ENCODE data around the gene FSCN2.
"Not testable (repeated sequence)": the region's sequence is repeated elsewhere in the genome, so short reads cannot be mapped to it uniquely, and the experiment has no call there.

FSCN2 gene

DNA sequence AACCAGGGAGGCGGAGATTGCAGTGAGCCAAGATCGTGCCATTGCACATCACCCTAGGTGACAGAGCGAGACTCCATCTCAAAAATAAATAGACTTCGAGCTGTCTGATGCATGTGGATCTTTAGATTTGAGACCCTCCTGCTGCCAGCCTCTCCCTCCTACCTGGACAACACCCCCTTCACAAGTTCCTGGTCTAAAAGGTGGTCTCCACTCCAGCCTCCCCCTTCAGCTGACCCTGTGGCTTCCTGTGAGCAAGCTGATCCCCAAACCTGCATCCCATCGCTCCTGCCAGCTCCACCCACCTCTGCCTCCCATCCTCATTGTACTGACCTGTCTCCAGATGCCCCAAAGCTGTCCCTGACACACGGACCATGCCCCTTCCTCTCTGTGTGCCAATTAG lies 51.1 kb downstream of the FSCN2 start:
- DNase-seq = no peak

- no peak for DNase-seq
These were observed 51.7 kb downstream of the FSCN2 start for GRCh38 chr17:81579821-81580321.

DNA sequence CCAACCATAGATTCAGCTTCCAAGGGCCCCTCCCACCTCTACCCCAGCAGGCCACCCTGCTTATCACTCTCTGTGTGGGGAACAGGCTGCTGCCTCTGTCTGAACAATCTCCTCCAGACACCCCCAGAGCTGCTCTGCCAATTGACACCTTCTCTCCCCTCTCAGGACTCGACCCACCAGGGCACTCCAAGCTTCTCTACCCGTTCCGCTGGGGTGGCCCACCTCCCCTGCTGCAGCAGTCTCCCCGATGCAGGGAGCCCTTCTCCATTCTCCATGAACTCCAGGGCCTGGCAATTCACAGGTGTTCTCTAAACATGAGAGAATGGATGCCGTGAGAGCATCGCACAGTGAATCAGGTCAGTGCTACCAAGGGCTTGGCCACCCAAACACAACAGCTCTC lies 52.3 kb downstream of the FSCN2 start:
- no peak for DNase-seq

DNA sequence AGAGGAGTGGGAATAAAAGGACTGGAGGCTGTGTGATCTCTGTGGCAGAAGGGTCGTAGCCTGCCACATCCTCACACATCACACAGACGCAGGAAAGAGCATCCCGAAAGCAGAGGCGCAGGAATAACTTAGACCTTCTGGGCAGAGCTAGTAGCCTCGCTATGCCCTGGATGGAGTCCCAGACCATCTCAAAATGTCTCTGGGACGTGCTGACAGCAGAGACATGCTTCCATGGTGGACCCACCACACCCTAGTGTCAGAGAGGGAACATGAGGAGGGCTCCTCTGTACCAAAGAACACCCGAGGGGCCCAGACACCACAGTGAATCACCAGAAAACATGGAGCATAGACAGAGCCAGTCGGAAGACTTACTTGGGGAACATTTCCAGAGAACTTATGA lies 53.6 kb downstream of the FSCN2 start:
- no peak for DNase-seq

- no peak for DNase-seq
These were observed 54.2 kb downstream of the FSCN2 start for GRCh38 chr17:81582341-81582740.

- DNase-seq = no peak
These were observed 54.6 kb downstream of the FSCN2 start for GRCh38 chr17:81582749-81583148.

GRCh38 chr17:81583589-81584342 lies 55.6 kb downstream of the FSCN2 start:
- DNase-seq = no peak

DNA sequence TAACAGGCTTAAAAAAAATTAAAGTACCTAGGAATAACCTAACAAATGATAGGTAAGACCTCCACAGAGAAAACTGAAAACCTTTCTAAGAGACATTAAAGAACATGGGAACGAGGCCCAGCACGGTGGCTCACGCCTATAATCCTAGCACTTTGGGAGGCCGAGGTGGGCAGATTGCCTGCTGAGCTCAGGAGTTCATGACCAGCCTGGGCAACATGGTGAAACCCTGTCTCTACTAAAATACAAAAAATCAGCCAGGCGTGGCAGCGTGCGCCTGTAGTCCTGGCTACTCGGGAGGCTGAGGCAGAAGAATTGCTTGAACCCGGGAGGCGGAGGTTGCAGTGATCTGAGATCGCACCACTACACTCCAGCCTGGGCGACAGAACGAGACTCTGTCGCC lies 56.6 kb downstream of the FSCN2 start:
- DNase-seq = not testable (repeated sequence)

GRCh38 chr17:81586096-81586495 lies 57.9 kb downstream of the FSCN2 start:
- no peak for DNase-seq
